AG09309 (cell line): ENCODE data around the gene MALRD1.

Experiments used
- DNase-seq: peaks from one replicate; pipeline ENCODE4 v3.0.0-alpha.2; 2010; ENCODE audit warnings: low read depth
- H3K4me3 ChIP-seq: 2 replicates; pipeline ENCODE4 v1.5.1; 2011; ENCODE audit warnings: mild to moderate bottlenecking, low read depth, low read length, moderate library complexity; ENCODE audit not compliant: control insufficient read depth
- CTCF ChIP-seq: IDR thresholded peaks from 2 replicates; pipeline ENCODE4 v1.5.1; 2011; ENCODE audit warnings: mild to moderate bottlenecking, low read depth, low read length, inconsistent platforms; ENCODE audit not compliant: insufficient read depth, control insufficient read depth; ENCODE audit errors: missing control alignments

MALRD1 gene

GRCh38 chr10:19048891-19049290 is 290 bp downstream of the MALRD1 start:
- no peak overlapping the region for H3K4me3 ChIP-seq
- no peak for DNase-seq
- no peak for TF ChIP-seq CTCF

GRCh38 chr10:19049567-19049966 is 966 bp downstream of the MALRD1 start:
- TF ChIP-seq CTCF = no peak
- no peak for DNase-seq
- H3K4me3 ChIP-seq = no peak overlapping the region

GRCh38 chr10:19054289-19054835 is 5.8 kb downstream of the MALRD1 start:
- DNase-seq = no peak
- no peak for TF ChIP-seq CTCF
- no peak overlapping the region for H3K4me3 ChIP-seq

GRCh38 chr10:19058046-19058445 is 9.4 kb downstream of the MALRD1 start:
- no peak overlapping the region for H3K4me3 ChIP-seq
- TF ChIP-seq CTCF = no peak
- DNase-seq = no peak

GRCh38 chr10:19063986-19064385 is 15.4 kb downstream of the MALRD1 start:
- no peak overlapping the region for H3K4me3 ChIP-seq
- DNase-seq = no peak
- TF ChIP-seq CTCF = no peak

GRCh38 chr10:19071946-19072345 is 23.3 kb downstream of the MALRD1 start:
- no peak for TF ChIP-seq CTCF
- H3K4me3 ChIP-seq = no peak overlapping the region
- no peak for DNase-seq

- DNase-seq = no peak
- TF ChIP-seq CTCF = no peak
- H3K4me3 ChIP-seq = no peak overlapping the region
These were observed 28.7 kb downstream of the MALRD1 start for GRCh38 chr10:19077276-19077675.
